ENCODE data around the gene NBEA. TPM values are rescaled to one million over a fixed set of nuclear protein-coding genes. Genes with fewer than 3 reads are reported as not detected.

Gene NBEA
- polyA plus RNA-seq, 3 donors from 2014 or later: 0.07 to 0.41 (median 0.31) TPM

- no peak overlapping the region for H3K27ac Mint-ChIP-seq
- H3K4me1 Mint-ChIP-seq: peaks cover 8 to 21% of the 10 kb centered on the region in 2 donors
- DNase-seq: no peak
- H3K4me3 Mint-ChIP-seq: no peak overlapping the region
- peaks cover 15 to 21% (median 18%) of the 10 kb centered on the region in 3 donors for H3K27me3 Mint-ChIP-seq (ENCODE audit: low read depth in 3 of 3)
- H3K9me3 Mint-ChIP-seq: peaks cover 2 to 16% (median 8%) of the 10 kb centered on the region in 6 donors
- H3K36me3 Mint-ChIP-seq: no peaks in the 10 kb centered on the region
These were observed 526.1 kb downstream of the NBEA start for GRCh38 chr13:35468195-35468594.

- DNase-seq: no peak
- Mint-ChIP-seq H3K9me3 (peaks cover 2 to 24% (median 7%) of the 10 kb centered on the region in 6 donors), H3K27me3 (ENCODE audit: low read depth in 3 of 3) (peaks cover 23 to 27% (median 24%) of the 10 kb centered on the region in 3 donors), H3K36me3 (no peaks in the 10 kb centered on the region), H3K4me3 (peak overlapping the region in 4 of 5 donors; percentile 31 to 72 (median 53)), H3K4me1 (peaks cover 8 to 28% of the 10 kb centered on the region in 2 donors), H3K27ac (no peak overlapping the region)
These were observed 527.9 kb downstream of the NBEA start for GRCh38 chr13:35469806-35470525.

GRCh38 chr13:35470671-35471661 is 528.9 kb downstream of the NBEA start:
- Mint-ChIP-seq H3K9me3 (peaks cover 2 to 24% (median 8%) of the 10 kb centered on the region in 6 donors), H3K27ac (no peak overlapping the region), H3K36me3 (no peaks in the 10 kb centered on the region), H3K27me3 (ENCODE audit: low read depth in 3 of 3) (peaks cover 29 to 37% (median 30%) of the 10 kb centered on the region in 3 donors), H3K4me3 (peak overlapping the region; percentile 30 to 72 (median 40)), H3K4me1 (peaks cover 18 to 38% of the 10 kb centered on the region in 2 donors)
- no peak for DNase-seq

- peaks cover 4 to 24% (median 9%) of the 10 kb centered on the region in 6 donors for H3K9me3 Mint-ChIP-seq
- no peak overlapping the region for H3K27ac Mint-ChIP-seq
- no peaks in the 10 kb centered on the region for H3K36me3 Mint-ChIP-seq
- peak overlapping the region in 3 of 5 donors; percentile 30 to 72 (median 66) for H3K4me3 Mint-ChIP-seq
- H3K27me3 Mint-ChIP-seq (ENCODE audit: low read depth in 3 of 3): peaks cover 35 to 43% (median 36%) of the 10 kb centered on the region in 3 donors
- DNase-seq: no peak
- peaks cover 27 to 47% of the 10 kb centered on the region in 2 donors for H3K4me1 Mint-ChIP-seq
These were observed 529.7 kb downstream of the NBEA start for GRCh38 chr13:35471706-35472322.

GRCh38 chr13:35472323-35472881 is 530.3 kb downstream of the NBEA start:
- DNase-seq: no peak
- H3K27me3 Mint-ChIP-seq (ENCODE audit: low read depth in 3 of 3): peaks cover 41 to 46% (median 41%) of the 10 kb centered on the region in 3 donors
- H3K36me3 Mint-ChIP-seq: no peaks in the 10 kb centered on the region
- H3K27ac Mint-ChIP-seq: no peak overlapping the region
- peaks cover 4 to 29% (median 11%) of the 10 kb centered on the region in 6 donors for H3K9me3 Mint-ChIP-seq
- H3K4me3 Mint-ChIP-seq: no peak overlapping the region
- H3K4me1 Mint-ChIP-seq: peaks cover 28 to 53% of the 10 kb centered on the region in 2 donors

- H3K4me1 Mint-ChIP-seq: peaks cover 31 to 61% of the 10 kb centered on the region in 2 donors
- H3K27ac Mint-ChIP-seq: no peak overlapping the region
- H3K36me3 Mint-ChIP-seq: no peaks in the 10 kb centered on the region
- peaks cover 4 to 31% (median 11%) of the 10 kb centered on the region in 6 donors for H3K9me3 Mint-ChIP-seq
- DNase-seq: no peak
- no peak overlapping the region for H3K4me3 Mint-ChIP-seq
- peaks cover 41 to 47% (median 44%) of the 10 kb centered on the region in 3 donors for H3K27me3 Mint-ChIP-seq (ENCODE audit: low read depth in 3 of 3)
These were observed 531.2 kb downstream of the NBEA start for GRCh38 chr13:35473206-35473775.

- H3K27ac Mint-ChIP-seq: no peak overlapping the region
- H3K27me3 Mint-ChIP-seq (ENCODE audit: low read depth in 3 of 3): peaks cover 39 to 52% (median 41%) of the 10 kb centered on the region in 3 donors
- H3K4me1 Mint-ChIP-seq: peaks cover 31 to 66% of the 10 kb centered on the region in 2 donors
- H3K36me3 Mint-ChIP-seq: no peaks in the 10 kb centered on the region
- peaks cover 4 to 31% (median 12%) of the 10 kb centered on the region in 6 donors for H3K9me3 Mint-ChIP-seq
- peak overlapping the region in 1 of 5 donors; percentile 17 for H3K4me3 Mint-ChIP-seq
- no peak for DNase-seq
These were observed 531.7 kb downstream of the NBEA start for GRCh38 chr13:35473802-35474201.

- peak overlapping the region; percentile 77 to 95 (median 90) for H3K4me3 Mint-ChIP-seq
- H3K27ac Mint-ChIP-seq: no peak overlapping the region
- H3K27me3 Mint-ChIP-seq (ENCODE audit: low read depth in 3 of 3): peaks cover 39 to 51% (median 44%) of the 10 kb centered on the region in 3 donors
- H3K9me3 Mint-ChIP-seq: peaks cover 4 to 27% (median 12%) of the 10 kb centered on the region in 6 donors
- DNase-seq: no peak
- H3K4me1 Mint-ChIP-seq: peaks cover 31 to 67% of the 10 kb centered on the region in 2 donors
- no peaks in the 10 kb centered on the region for H3K36me3 Mint-ChIP-seq
These were observed 532.6 kb downstream of the NBEA start for GRCh38 chr13:35474496-35475211.

- peak; percentile 35 to 48 (median 35) for DNase-seq
- H3K36me3 Mint-ChIP-seq: no peaks in the 10 kb centered on the region
- peak overlapping the region in 2 of 6 donors; percentile 24 to 67 for H3K27ac Mint-ChIP-seq
- H3K4me3 Mint-ChIP-seq: peak overlapping the region; percentile 77 to 95 (median 90)
- peaks cover 35 to 44% (median 37%) of the 10 kb centered on the region in 3 donors for H3K27me3 Mint-ChIP-seq (ENCODE audit: low read depth in 3 of 3)
- H3K4me1 Mint-ChIP-seq: peaks cover 29 to 63% of the 10 kb centered on the region in 2 donors
- H3K9me3 Mint-ChIP-seq: peaks cover 4 to 20% (median 8%) of the 10 kb centered on the region in 6 donors
These were observed 533.3 kb downstream of the NBEA start for GRCh38 chr13:35475212-35475959.

GRCh38 chr13:35475960-35476943 is 534.2 kb downstream of the NBEA start, which contains the start of gene MAB21L1:
Gene MAB21L1 (minus strand): TSS chr13:35476689. CDS start chr13:35476138, 551 bp downstream.
- DNase-seq: peak in 1 of 3 donors; percentile 5
- H3K9me3 Mint-ChIP-seq: peaks cover 4 to 17% (median 7%) of the 10 kb centered on the region in 6 donors
- H3K27me3 Mint-ChIP-seq (ENCODE audit: low read depth in 3 of 3): peaks cover 32 to 43% (median 41%) of the 10 kb centered on the region in 3 donors
- H3K4me1 Mint-ChIP-seq: peaks cover 26 to 56% of the 10 kb centered on the region in 2 donors
- peak within 1 kb of the TSS in 2 of 6 donors; percentile 24 to 67 for H3K27ac Mint-ChIP-seq
- H3K36me3 Mint-ChIP-seq: no peaks in the 10 kb centered on the region
- peak within 1 kb of the TSS; percentile 77 to 95 (median 90) for H3K4me3 Mint-ChIP-seq
